SIG-M5 treated with dmso at 0.1 percent for 504 hours (cell line): ENCODE measurements around the gene PRRG3.
"Not testable (repeated sequence)": the region's sequence is repeated elsewhere in the genome, so short reads cannot be mapped to it uniquely, and the experiment has no call there.

Experiments
- DNase-seq: peaks from one replicate; lab custom pipeline; 2025; ENCODE audit not compliant: unreplicated experiment; lab: John Stamatoyannopoulos, UW

PRRG3 gene

GRCh38 chrX:151694661-151695582 is at the start of gene PRRG3:
Gene PRRG3 (plus strand): TSS chrX:151695458. CDS start chrX:151698815, 3,357 bp downstream.
- no peak for DNase-seq

GRCh38 chrX:151675121-151675746 is 20.0 kb upstream of the PRRG3 start:
- DNase-seq, result no peak

- no peak for DNase-seq
Observed at GRCh38 chrX:151676196-151676595, 19.1 kb upstream of the PRRG3 start.

GRCh38 chrX:151679798-151680402 is 15.4 kb upstream of the PRRG3 start:
- DNase-seq, result no peak

DNA sequence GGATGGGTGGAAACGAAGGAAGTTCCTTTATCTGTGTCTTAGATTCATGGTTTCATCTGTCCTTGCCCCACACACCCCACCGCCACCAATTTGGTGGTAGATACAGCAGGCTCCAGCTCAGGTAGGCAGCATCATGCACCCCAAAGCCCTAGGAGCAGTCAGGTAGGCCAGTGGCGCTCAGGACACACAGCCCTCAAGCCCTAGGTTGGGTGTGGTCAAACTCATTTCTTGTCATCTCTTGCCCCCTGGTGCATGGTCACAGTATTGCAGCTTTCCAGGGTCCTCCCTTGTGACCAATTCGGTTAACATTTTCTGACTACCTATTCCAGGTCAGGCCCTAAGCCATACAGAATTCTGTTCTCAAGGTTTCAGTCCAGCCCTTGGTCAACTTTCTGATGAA is 14.5 kb upstream of the PRRG3 start:
- DNase-seq, result peak; percentile 1

DNA sequence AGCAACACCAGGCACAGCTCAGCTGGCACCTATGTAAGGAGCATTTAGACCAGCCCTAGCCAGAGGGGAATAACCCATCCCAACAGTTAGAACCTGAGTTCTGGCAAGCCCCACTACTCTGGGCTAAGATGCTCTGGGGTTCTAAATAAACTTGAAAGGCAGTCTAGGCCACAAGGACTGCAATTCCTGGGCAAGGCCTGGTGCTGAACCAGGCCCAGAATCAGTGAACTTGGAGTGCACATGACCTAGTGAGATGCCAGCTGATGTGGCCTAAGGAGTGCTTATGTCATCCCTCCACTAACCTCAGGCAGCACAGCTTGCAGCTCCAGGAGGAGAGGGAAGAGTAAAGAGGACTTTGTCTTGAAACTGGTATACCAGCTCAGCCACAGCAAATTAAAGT is 7.6 kb upstream of the PRRG3 start:
- DNase-seq, result no peak

- no peak for DNase-seq
Observed at GRCh38 chrX:151688695-151689094, 6.6 kb upstream of the PRRG3 start.

GRCh38 chrX:151692825-151693224 is 2.4 kb upstream of the PRRG3 start:
- DNase-seq, result no peak

DNA sequence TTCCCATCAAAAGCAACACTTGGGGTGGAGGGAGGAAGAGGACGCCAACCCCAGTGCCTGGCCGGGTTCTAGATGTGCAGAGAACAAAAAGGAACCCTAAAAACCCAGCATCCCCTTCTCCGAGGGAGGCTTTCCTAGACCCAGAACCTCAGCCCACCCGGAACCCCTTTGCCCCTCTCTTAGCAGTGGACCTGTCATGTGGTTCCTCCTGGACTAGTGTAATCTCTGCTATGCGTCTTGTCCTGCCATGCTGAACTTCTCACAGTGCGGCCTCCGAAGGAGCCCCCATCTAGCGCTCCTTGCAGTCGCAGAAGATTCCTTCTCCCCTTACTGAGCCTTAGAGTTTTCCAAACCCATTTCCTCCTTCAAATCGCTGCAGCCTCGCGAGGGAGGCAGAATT is 1.1 kb upstream of the PRRG3 start:
- no peak for DNase-seq

DNA sequence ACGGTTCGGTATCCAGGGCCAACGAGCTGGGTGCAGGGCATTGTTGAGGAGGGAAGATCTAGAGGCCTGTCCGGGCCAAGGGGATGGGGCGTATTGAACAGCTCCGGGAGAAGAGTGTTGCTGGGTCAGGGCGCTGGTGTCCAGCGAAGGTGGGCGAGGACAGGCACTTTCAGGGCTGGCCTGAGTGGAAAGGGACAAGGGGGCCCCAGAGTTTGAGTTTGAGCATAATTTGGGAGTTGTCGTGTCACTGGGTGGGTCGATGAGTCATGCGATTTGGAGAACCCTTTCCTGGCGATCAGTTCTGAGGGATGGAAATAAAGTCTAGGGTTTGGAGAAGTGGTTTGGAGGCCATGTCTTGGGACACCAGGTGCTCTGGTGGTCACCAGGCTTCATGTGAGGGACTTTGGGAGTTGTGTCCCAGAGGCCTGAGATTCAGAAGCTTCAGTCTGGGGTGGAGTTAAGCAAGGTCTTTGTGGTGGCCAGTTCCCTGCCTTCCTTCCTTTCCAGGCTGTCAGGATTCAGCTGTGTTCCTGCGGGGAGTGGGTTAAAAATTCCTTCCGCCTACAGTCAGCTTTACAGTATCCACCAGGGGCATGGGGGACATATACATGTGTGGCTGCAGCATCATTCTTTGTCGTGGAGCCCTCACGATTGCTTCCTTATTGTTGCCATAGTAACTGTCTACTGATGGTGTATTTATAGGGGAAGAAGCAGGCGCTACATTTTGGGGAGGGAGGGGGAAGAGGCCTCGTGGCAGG is 504 bp downstream of the PRRG3 start:
- no peak for DNase-seq

- not testable (repeated sequence) for DNase-seq
Observed at GRCh38 chrX:151697082-151697481, 1.8 kb downstream of the PRRG3 start.

DNA sequence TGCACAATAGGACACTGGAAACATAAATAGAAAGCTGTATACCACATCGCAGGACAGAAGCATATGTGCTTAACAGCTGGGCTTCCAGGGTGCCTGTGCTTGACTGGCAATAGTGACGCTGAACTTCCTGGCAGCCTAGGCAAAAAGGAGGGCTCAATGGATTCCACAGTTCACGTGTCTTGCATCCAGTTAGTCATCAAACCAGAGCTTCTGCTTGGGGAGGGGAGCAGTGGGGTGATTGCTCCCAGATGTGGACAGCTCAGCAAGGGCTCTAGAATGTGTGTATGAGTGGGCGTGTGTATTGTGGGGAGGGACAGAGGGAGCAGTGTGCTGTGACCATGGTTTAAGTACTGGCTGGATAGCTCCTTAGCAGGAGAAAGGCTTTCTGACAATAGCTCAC is 2.3 kb downstream of the PRRG3 start:
- DNase-seq, result no peak

DNA sequence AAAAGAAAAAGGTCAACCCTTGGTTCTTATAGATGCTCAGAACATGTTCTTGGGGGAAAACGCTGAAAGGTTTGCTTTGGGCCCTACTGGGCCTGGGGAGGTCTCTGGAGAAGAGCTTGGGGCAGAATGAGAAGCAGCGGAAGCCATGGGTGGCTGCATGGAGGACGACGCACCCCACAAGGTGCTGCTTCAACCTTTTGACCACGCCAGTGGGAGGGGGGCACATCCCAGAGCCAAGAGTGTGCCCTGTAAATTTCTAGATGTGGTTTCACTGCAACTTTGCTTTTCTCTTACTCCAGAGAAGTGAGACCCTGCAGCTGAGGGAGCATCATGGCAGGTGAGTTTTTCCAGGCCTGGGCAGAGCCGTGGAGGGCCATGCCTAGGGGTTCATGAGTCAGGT is 3.2 kb downstream of the PRRG3 start:
- DNase-seq, result no peak

DNA sequence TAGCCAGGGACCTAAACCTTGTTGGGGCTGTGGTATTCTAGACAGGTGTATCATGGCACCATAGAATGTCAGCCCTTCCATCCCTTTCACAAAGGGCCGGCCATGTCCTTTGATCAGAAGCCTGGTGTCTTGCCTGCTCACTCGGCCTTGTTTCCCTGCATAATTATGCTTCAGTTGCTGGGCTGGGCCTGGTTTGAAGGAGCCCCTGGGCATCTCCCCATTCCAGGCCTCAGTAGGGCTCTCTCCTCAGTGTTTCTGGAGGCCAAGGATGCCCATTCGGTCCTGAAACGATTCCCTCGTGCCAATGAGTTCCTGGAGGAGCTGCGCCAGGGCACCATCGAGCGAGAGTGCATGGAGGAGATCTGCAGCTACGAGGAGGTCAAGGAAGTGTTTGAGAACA is 4.5 kb downstream of the PRRG3 start:
- no peak for DNase-seq

- no peak for DNase-seq
Observed at GRCh38 chrX:151700581-151700980, 5.3 kb downstream of the PRRG3 start.

- DNase-seq, result no peak
Observed at GRCh38 chrX:151701071-151701470, 5.8 kb downstream of the PRRG3 start.

DNA sequence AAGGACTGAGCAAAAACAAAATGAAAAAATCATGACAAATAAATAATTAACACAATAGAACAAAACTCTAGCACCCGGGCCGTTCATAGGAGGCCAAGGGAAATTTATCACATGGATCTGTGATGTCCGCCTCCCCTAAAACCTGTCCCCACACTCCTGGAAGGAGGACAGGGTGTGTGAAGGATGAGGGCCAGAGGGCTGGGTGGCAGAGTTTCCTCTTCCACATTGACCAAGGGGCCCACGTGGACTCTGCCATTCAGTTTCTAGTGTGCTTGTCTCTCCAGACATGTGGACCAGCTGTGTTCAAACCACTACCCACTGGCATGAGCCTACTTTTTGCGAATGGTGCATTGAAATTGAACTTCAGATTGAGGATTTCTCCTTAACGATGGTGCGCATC is 6.3 kb downstream of the PRRG3 start:
- no peak for DNase-seq

DNA sequence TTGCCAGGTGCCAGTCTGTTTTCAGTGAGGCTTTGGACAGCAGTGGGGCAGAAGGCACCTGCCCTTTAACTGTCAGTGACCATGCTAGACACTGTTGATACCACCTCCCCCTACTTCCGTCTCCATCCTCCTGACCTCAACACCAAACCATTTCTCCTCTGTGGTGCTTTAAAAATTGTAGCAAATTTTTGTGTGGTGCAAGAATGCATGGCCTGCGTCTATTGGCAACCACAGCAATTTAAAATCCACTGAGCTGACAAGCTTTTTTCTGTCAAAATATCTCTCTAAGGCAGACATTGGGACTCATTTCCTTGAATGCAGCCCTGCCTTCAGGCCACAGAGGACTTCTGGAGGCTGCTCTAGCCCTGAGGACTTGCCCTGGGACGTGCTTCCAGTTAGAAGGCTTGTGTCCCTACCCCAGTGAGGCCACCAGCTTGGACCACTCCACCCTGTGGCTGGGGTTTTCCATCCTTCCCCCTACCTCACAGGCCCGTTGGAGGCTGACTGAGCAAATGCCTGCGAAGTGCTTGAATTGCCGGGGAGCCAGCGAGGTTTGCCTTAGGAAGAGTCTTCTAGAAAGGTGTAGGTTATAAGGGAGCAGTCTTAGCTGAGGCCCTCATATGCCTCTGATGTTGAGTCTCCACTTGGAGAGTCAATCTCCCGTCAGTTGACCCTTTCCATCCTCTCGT is 6.9 kb downstream of the PRRG3 start:
- no peak for DNase-seq

- no peak for DNase-seq
Observed at GRCh38 chrX:151702741-151703340, 7.6 kb downstream of the PRRG3 start.

GRCh38 chrX:151703487-151703886 is 8.2 kb downstream of the PRRG3 start:
- no peak for DNase-seq
